Limb (tissue), 2 donors: ENCODE data around the gene PNPLA7.

Experiments
- DNase-seq, 2 donors: peaks; one replicate each; pipeline ENCODE4 v3.0.0-alpha.2; 2016; ENCODE audit errors: extremely low spot score in 2 of 2

The PNPLA7 gene

DNA sequence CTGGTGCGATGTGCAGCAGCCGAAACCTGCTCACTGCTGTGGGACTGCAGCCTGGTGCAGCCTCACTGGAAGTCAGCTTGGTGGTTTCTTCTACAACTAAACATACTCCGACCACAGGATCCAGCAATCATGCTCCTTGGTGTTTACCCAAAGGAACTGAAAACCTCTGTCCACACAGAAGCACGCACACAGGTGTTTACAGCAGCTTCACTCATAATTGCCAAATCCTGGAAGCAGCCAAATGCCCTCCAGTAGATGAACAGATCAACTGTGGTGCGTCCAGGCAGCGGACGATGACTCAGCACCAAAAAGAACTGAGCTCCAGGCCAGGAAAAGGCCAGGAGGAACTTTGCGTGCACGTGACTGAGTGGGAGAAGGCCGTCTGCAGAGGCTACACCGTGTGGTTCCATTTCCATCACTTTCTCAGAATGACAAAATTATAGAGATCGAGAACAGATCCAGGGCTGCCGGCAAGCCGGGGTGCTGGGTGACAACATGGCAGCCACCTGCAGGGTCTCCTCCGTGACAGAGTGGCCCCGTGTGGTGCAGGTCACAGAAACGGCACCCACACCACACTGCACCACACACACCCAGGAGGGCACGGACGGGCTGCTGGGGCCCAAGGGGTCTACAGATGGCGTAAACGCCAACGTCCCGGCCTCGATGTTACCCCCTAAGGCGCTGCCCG lies 68.0 kb downstream of the PNPLA7 start:
- no peak for DNase-seq

DNA sequence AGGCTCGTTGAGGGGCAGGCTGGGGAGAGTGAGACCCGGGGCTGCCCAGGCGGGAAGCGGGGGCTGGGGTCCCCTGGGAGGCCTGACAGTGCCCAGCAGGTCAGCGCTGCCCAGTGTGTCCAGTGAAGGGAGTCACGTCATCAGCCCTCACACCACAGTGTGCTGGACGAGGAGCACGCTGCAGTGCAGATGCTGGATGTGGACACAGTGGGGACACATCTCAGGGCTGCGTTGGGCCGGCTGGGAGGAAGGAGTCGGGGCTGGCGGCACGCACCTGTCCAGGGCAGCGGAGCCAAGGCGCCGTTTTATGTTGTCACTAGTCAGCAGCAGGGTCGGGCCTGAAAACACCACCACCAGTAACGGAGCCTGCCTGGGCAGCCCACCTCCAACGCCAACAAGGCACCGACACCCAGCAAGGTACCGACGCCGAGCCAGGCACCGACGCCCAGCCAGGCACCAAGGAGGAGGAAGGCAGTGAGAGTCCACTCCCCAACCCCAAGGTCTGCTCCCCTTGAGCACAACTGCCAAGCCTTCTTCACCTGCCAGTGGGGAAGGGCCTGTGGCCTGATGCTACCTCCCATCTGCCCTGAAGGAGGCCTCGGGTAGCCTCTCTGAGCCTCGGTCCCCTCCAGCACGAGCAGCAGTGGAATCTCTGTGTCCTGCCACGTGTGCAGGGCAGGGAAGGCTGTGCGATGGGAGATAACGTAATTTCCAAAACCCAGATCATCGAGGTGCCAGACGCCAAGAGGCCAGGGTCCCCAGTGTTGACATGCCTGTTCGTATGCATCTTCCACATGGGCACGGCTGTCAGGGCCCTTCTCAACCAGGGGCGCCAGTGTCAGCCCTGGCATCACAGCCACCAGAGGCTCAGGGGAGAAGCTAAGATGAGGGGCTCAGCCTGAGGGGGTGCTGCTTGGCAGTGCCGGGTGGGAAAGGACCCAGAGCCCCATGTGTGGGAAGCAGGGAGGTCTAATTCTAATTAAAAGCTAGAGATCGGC lies 69.2 kb downstream of the PNPLA7 start:
- no peak for DNase-seq

GRCh38 chr9:137479892-137480685 lies 70.1 kb downstream of the PNPLA7 start:
- no peak for DNase-seq

DNA sequence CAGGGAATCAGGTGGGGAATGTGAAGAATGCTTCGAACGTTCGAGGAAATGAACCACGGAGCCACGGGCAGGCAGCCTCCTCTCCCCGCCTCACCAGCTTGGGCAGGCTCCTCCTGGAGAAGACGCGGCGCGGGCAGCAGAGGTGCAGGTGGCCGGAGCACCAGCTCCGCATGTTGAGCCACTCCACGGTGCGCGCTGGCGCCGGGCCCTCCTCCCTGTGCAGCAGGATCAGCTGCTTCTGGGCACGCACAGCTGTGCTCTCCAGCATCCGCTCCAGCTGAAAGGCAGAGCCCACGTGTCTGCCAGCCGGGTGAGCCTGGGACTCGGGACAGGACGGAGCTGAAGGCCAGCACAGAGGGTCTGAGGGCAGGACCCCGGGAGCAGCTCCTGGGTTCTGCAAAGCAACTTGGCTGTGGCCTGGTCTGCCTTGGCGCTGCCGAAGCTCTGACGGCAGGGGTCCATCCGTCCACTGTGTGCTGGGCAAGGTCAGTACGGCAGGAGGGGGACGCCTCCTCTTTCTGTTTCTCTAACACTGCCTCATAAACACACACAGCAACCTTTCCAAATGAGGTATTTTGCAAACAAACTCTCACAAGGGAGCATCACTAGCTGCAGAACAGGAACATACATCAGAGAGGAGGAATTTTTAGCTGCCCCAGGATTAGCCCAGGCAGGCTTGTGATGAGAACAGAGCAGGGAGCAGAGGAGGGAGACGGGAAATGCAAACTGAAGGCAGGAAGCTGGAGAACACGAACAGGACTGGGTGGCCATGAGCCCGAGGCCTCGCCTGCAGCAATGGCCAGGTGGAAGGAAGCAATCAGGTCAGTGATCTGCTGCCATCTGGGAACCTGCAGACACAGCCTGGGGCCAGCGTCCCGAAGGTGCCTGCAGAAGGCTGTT lies 71.0 kb downstream of the PNPLA7 start:
- peak; percentile 50 to 61 for DNase-seq

GRCh38 chr9:137478613-137478961 lies 71.6 kb downstream of the PNPLA7 start:
- no peak for DNase-seq

- DNase-seq = peak in 1 of 2 donors; percentile 25
Measured at GRCh38 chr9:137477778-137478612, 72.2 kb downstream of the PNPLA7 start.

- DNase-seq = peak in 1 of 2 donors; percentile 21
Measured at GRCh38 chr9:137476856-137477255, 73.3 kb downstream of the PNPLA7 start.

- no peak for DNase-seq
Measured at GRCh38 chr9:137475666-137476065, 74.5 kb downstream of the PNPLA7 start.

DNA sequence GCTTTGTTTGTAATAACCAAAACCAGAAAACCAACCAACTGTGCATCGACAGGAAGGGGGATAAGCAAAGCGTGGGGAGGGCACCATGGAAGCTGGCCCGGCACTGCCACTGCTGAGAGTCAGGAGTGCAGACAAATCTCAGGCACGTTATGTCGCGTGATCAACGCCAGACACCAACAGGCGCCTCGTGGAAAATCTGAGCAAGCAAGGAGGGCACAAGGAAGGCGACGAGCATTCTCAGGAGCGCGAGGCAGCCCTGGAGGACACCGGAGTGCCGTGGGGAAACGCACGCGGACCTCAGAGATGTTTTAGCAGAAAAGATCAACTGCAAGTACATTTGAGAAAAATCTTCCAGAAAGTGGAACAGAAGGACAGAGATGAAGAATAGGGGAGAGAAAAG lies 75.9 kb downstream of the PNPLA7 start:
- no peak for DNase-seq

- no peak for DNase-seq
Measured at GRCh38 chr9:137470785-137471184, 79.4 kb downstream of the PNPLA7 start.

- DNase-seq = no peak
Measured at GRCh38 chr9:137467896-137468295, 82.3 kb downstream of the PNPLA7 start.

DNA sequence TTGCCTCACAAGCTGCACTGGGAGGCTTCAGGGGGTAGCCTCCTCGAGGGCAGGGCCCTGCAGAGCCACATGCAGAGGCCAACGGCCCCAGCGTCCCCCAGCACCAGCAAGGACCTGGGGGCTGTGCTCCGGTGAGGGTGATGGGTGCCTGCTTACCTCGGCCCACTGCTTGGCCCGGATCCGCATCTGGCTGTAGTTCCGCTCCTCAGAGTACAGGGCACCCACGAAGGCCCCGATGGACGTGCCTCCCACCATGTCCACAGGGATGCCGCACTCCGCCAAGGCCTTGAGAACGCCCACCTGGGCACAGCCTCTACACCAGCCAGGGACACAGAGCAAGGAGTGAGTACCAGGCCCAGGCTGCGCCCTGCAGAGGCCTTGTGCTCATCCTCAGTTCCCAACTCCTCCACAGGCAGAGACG lies 83.0 kb downstream of the PNPLA7 start:
- DNase-seq = no peak

- DNase-seq = peak in 1 of 2 donors; percentile 21
Measured at GRCh38 chr9:137466389-137467085, 83.7 kb downstream of the PNPLA7 start.

GRCh38 chr9:137465720-137466388 lies 84.3 kb downstream of the PNPLA7 start:
- DNase-seq = no peak

DNA sequence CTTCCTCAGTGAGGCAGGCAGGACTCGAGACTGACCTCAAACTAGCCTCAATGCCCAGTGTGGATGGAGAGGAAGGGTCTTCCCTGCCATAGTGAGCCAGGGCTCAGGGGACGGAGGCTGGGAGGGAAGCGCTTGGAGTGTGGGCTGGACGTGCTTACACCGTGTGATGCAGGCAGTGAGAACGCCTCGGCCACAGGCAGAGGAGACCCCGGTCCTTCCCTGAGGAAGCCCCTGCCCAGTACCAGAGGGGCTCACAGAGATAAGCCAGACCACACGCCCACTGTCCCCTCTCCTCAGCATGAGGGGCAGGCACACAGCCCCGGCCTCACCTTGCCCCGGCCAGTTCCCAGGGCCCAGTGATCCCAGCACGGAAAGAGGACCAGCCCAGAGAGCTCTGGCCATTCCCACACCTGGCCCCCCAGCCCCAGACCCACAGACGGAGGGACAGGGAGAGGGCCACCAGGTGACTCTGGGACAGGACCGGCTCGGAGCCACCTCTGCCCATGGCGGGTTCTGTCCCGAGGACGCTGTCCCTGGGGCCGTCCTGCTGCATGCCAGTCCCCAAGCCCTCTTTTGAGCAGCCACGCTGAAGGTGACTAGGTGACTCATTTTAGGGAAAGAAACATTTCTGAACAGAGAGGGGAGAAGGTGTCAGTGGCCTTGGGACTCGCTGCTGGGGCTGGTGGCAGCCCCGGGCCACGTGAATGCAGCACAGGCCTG lies 85.0 kb downstream of the PNPLA7 start:
- peak in 1 of 2 donors; percentile 24 for DNase-seq

DNA sequence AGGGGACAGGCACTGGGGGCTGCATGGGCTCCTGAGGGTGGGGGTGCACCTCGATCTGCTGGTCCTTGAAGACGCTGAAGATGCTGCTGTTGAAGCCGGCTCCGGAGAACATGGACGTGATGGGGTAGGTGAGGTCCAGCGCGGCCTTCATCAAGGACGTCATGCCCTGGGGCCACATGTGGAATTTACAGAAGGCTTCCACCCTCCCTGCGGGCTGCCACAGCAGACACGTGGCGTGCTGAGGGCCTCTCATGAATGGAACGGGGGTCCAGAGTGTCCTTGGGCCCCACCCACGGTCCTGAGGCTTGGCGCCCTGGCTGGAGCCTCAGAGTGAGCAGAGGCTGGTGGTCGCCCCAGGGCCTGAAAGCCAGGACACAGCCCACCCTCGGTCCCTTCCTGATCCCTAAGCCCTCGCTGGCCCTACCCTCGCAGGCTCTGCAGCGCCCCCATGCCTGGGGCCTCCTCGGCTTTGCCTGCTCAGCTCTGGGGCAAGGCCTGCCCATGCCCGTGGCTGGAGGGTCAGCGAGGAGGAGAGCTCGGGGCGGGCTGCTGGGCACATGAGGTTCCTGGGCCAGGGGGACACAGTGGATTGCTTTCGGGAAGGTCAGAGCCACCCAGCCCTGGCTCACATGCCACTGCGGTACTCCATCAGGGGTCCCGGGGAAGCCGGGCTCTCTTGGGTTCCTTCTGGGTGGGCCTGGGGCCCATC lies 85.8 kb downstream of the PNPLA7 start:
- peak in 1 of 2 donors; percentile 25 for DNase-seq

GRCh38 chr9:137463931-137464290 lies 86.3 kb downstream of the PNPLA7 start:
- DNase-seq = no peak
